GM19397 (cell line): ENCODE data around the gene CFAP46.
"Not testable (repeated sequence)": the region's sequence is repeated elsewhere in the genome, so short reads cannot be mapped to it uniquely, and the experiment has no call there.

ENCODE experiments used
- ATAC-seq: cut with Tn5 transposase; IDR thresholded peaks from one replicate; pipeline ENCODE4 v1.9.1; 2021; ENCODE audit warnings: mild to moderate bottlenecking, moderate library complexity; ENCODE audit not compliant: unreplicated experiment

The CFAP46 gene

DNA sequence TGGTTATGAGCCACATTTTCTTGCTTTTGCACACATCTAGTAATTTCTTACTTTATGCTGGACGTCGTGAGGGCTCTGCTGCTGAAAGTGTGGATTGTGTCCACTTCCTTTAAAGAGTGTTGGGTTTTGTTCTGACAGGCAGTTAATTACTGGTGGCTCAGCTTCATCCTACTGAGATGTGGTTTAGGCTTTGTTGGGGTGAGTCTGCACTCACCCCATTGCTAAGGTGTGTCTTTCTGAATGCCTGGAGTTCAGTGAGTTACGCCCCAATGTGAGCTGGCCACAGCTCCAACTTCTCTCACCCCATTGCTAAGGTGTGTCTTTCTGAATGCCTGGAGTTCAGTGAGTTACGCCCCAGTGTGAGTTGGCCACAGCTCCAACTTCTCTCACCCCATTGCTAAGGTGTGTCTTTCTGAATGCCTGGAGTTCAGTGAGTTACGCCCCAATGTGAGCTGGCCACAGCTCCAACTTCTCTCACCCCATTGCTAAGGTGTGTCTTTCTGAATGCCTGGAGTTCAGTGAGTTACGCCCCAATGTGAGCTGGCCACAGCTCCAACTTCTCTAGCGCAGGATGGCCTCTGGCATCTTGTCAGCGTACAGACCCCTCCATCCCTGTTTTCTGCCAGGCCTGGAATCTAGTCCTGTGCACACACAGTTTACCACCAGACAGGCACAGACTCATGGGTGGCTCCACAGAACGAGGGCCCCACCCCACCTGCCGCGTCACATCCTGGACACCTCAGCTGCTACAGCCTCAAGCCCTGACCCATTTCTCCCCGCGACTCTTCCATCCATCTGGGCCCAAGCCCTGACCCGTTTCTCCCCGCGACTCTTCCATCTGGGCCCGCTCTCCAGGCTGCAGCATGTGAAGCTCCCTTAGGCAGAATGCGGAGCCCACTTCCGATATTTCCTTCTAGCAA lies 39.5 kb downstream of the CFAP46 start:
- ATAC-seq = not testable (repeated sequence)

DNA sequence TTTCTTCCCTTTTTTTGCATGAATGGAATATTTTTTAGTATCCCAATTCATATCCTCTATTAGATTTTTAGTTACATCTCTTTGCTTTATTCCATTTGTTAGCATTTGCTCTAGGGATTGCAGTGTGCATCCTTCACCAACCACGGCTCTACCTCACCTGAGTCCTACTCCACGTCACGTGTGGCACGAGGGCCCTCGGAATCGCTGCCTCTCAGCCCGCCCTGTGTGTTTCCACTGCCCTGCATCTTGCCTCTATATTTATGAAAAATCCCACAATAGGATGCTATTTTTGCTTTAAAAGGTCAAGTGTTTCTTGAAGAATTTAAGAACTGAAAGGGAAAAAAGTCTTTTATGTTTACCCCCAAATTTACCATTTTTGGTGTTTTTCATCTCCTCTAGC lies 41.0 kb downstream of the CFAP46 start:
- ATAC-seq = no peak

DNA sequence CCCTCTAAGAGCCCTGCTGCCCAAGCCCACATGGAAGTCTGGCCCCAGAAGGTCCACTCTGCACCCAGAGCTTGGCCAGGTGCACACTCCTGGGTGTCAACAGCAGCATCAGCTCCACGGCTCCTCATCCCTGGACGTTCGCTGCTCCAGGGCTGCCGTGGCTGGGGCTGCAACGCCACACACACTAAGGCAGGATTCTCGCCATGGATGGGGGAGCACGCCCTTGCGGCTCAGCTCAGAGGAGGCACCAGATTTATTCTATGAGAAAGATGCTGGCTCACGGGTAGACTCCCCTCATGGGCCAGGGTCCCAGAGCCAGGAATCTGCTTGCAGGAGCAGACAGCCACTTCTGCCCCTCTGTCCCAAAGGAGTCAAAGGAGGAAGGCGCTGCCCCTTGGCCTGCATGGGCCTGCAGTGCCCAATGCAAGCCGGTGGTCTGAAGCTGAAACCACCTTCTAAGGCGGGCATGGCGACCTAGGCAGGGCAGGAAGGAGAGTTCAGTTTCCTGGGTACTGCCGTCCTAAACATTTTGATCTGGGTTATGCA lies 42.1 kb downstream of the CFAP46 start:
- ATAC-seq = no peak

DNA sequence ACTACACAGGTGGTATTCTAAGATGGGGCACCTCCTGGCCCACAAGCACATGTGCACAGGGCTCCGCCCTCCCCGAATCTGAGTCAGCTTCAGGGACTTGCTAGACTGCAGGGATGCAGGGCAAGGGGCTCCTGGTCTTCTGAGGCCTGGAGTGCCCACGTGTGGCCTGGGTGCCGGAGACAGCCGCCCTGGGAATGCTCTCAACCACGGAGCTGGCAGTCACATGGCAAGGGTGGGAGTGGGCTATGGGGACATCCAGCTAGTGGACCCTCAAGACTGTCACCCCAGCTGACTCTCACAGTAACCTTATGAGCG lies 42.7 kb downstream of the CFAP46 start:
- ATAC-seq = no peak

DNA sequence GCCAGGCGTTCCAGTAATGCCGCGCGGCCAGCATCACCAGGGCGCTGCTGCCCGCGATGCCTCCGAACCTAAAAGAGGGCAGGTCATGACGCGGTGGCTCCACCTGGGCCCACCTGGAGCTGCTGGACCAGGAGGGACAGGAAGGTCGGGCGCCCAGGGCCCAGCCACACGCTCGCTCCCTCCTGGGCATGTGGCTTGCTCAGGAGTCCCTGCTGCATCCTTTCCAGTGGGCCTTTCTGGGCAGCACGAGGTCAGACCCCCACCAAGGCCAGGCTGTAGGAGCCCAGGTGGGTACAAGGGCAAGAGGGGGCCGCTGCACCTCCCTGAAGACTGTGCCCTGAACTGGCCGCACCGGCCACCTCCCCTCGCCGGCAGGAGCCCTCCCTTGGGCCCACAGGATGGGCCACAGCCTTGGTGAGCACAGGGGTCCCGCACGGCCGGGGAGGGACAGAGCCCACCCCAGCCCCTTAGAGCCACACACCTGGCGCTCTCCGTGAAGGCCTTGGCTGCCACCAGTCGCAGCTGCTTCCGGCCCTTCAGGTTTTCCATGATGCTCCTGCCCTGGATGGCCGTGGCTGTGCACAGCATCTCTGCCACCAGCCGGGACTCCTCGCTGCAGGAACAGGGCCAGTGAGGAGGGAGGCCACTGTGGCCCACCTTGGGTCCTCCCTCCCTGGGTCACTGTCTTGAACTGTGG lies 43.2 kb downstream of the CFAP46 start:
- no peak for ATAC-seq

DNA sequence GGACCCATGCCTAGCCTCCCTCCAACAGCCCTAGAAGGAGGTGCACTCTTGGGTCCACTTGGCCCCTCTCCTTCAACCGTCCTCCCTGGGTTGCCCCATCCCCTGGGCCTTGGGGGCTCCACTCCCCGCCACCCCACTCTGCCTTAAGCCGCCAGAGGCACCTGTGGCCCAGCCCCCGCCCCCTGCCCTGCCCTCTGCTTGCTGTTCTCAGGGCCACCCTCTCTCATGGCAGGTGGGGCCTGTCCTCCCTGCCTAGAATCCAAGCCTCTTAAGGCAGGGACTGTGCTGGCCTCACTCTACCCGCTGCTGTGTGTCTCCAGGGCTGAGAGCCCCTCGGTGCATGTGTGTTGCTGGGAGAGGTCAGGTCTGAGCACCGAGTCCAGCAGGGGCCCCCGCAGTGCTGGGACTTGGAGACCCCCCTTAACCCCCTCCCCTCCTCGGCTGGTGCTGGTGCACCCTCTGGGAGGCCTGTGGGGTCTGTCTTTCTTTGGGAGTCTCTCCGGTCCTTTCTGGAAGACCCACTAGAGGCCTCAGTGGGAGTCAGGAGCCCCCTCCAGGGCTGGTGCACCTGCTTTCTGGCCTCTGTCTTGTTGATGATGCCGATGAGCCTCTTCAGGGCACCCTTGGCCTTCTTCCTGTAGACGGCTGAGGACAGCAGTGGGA lies 43.8 kb downstream of the CFAP46 start:
- no peak for ATAC-seq

DNA sequence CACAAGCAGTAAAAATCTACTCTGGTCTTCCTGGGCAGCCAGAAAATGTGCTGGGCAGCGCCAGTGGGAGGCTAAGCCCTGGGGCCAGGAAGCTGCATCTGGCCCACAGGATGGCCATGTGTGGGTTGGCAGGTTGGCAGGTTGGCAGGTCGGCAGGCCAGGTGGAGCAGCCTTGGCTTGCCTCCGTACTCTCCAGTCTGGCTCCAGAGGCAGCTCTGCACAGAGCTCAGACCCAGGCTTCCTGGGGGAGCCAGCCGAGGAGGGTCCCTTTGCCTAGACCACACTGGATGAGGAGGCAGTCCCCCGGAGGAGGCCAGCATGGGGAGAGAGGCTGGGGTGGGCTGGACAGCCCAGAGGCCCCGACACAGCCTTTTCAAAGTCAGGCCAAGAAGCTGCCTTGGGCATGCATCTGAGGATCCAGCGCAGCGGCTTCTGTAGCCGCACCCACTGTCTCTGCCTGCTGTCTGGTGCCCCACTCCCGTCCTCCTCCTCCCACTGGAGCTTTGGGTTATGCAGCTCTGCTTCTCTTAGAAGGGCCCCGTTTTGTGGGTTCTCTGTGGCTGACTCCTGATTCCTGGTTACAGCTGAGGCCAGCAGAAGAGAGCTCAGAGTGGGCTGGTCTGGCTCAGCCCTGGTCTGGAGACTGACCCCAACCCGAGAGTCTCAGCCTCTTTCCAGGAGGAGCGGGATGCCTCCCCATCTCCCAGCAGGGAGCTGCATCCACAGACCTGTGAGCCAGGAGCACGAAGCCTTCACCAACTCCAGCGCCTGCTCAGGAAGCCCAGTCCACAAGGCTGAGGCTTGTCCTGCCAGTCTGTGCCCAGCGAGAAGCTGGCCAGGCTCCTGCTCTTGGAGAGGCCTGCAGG lies 44.6 kb downstream of the CFAP46 start:
- ATAC-seq = no peak

DNA sequence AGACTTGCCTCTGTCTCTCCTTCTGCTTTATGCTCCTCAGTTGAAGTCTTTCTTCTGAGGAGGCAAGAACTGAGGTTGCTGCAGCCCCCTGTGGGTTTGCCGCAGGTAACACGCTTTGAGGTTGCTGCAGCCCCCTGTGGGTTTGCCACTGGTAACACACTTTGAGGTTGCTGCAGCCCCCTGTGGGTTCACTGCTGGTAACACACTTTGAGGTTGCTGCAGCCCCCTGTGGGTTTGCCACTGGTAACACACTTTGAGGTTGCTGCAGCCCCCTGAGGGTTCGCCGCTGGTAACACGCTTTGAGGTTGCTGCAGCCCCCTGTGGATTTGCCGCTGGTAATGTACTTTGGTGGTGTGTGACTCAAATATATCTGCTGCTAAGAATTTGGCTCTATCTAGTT lies 48.6 kb downstream of the CFAP46 start:
- not testable (repeated sequence) for ATAC-seq

DNA sequence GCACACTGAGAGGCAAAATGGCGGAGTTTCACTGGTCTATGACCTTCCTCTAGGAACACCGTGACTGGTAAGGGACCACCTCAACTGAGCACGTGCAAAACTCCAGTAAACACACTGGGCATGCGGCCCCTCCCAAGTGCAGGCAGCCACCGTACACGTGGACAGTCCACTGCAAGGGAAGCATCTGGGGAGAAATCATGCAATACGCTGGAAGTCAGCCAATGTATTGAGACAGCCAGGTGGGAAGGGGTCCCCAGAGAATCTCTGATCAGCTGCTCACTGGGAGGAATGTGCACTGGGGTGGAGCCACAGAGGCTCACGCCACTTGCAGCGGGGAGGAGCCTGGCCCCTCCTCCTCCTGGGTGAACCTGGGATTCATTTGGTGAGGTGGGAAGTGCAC lies 49.3 kb downstream of the CFAP46 start:
- no peak for ATAC-seq

DNA sequence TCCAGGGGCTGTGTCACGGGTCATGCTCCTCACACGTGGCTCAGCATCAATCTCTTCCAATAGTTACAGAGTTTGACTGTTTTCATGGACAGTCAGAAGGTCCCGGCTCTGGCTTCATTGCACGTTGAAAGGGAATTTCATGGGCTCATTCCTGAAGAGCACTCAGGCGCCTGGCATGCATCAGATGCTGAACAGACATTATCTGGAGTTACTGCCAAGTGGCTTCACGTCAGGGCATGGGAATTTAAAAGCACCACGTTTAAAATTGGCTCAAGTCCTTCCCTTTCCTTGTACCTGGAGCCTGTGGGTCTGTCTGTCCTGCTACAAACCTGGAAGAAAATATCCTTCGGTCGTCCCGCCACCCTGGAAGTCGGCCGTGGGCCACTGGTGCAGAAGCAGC lies 50.4 kb downstream of the CFAP46 start:
- ATAC-seq = no peak

DNA sequence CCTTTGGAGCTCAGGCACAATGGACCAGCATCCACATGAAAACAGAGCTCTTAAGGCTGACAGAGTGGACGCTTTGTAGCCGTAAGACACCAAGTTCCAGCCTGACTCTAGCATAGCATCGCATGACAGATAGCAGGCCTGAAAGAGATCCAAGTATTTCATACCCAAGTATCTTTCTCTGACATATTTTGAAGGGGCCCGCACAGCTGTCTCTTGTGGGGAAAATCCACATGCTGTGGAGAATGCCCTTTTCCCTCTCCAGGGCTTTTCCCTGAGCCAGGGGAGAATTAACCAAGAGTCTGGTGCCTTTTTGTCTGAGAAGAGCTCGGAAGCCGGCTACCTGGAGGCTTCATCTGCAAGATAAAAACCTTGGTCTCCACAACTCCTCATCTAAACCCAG lies 51.0 kb downstream of the CFAP46 start:
- no peak for ATAC-seq

DNA sequence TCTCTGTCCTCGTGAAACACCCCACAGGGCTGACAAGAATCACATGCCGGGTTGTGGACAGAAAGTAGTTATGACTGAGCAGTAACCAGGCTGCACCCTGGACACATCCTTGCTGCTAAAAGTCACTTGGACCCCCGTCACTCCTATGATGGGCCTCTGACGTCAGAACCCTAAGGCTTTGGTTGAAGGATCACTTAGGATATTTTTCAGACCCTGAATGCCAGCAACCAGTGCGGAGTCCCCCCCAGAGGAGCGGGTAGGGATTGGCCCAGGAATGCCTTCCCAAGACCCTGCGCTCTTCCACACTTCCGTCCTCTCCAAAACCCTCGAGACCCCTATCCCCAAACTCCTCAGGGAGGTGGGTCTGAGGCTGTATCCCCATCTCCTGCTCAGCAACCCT lies 52.1 kb downstream of the CFAP46 start:
- no peak for ATAC-seq

DNA sequence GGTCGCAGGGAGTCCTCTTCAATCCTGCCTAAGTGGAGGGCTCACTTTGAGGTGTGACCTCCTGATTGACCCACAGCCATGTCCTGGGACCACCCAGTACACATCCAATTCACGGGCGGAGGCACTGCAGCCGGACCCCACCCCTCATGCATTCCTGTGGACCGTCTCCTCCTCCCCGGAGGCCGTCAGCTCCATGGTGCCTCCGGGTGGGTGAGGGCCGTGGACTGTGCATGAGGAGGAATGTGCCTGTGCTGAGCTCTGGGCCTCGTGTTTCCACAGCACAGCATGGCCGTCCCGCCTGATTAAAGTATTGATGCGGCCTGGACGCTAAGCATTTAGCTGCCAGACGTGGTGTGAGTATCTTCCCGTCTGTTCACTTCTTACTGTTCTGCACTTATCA lies 52.8 kb downstream of the CFAP46 start:
- no peak for ATAC-seq

DNA sequence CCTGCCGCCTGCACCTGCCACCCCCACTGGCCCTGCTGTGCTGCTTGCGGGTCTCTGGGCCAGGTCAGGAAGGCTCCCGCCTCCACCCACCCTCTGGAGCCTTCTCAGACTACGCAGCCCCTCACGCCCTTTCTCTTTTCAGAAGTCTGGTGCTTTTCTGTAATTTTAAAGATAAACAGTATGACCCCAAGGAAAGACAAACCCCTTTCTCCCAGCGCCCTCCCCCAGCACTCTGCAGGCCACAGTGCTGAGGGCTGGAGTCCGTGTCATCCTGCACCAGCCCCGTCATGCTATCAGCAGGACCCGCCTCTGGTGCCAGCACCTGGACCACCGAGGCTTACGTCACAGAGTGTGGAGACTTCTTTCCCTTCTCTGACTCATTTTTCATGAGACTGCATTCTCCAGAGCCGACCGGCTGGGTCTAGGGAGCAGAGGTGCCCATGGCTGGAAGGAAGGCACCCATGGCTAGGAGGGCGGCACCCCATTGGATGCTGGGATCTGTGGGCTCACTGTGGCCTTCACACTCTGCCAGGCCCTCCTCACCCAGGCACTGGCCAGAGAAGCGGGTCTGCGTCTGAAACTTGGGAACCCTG lies 53.4 kb downstream of the CFAP46 start:
- ATAC-seq = no peak

DNA sequence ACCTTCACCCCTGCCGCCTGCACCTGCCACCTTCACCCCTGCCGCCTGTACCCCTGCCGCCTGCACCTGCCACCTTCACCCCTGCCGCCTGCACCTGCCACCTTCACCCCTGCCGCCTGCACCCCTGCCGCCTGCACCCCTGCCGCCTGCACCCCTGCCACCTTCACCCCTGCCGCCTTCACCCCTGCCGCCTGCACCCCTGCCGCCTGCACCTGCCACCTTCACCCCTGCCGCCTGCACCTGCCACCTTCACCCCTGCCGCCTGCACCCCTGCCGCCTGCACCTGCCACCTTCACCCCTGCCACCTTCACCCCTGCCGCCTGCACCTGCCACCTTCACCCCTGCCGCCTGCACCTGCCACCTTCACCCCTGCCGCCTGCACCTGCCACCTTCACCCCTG lies 53.9 kb downstream of the CFAP46 start:
- not testable (repeated sequence) for ATAC-seq

DNA sequence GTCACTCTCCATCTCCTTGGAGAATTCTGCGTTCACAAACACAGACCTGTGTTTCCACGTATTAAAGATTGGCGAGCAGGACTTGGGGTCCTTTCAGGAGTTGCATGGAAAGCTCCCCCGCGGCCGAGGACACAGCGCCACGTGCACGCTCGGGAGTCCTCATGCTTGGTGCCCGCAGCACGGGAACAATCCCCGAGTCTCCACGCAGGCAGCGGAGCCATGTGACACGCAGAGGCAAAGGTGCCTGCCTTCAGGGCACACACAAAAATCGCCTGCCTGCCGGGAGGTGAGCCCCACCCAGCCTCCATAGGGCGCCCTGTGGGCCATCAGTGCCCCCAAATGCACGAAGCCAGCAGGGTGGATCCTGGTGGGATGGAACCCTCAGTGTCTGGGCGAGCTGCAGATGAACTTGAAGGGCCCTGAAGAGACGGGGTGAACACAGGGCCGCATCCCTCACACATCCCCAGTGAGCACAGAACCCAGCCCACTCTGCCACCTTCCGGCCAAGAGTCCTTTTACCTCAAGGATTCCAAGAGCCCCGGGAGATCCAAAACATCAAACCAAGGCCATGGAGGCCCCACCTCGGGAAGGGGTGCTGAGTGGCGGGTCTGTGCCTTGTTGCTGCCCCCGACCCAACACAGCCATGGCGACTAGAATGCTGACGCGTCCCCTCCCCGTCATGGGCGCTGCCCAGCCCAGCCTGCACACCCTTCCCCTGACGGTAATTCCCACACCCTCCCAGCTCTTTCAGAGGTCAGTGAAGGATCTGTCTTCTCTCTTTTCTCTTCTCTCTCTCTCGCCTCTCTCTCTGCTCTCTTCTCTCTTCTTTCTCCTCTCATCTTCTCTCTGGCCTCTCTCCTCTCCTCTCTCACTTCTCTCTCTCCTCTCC lies 55.9 kb downstream of the CFAP46 start:
- no peak for ATAC-seq

DNA sequence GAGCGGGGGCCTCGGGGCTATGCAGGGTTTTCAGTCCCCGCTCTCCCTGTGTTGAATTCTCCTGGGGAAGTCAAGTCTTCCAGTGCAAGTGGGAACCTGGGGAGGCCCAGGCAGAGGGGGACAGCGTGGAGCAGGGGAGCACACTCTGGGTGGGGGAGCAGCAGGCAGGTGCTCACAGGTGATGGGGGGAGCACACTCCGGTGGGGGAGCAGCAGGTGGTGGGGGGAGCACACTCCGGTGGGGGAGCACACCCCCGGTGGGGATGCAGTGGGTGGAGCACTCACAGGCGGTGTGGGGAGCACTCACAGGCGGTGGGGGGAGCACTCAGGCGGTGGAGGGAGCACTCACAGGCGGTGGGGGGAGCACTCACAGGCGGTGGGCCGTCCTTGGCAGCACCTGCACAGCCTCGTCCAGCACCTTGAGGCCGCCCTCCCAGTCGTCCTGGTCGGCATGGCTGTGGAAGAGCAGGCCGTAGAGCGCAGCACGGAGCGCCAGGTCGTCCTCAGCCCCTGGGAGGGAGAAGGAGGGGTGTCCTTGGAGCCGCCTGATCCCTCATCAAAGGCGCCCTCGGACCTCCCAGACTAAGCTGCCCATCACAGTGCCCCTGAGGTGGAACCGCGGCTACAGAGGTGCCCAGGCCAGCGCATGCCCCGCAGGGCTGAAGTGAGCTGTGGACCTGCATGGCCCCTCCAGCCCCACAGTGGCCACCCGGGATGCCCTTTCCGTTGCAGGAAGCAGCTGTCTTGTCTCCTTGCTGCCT lies 56.7 kb downstream of the CFAP46 start:
- no peak for ATAC-seq

DNA sequence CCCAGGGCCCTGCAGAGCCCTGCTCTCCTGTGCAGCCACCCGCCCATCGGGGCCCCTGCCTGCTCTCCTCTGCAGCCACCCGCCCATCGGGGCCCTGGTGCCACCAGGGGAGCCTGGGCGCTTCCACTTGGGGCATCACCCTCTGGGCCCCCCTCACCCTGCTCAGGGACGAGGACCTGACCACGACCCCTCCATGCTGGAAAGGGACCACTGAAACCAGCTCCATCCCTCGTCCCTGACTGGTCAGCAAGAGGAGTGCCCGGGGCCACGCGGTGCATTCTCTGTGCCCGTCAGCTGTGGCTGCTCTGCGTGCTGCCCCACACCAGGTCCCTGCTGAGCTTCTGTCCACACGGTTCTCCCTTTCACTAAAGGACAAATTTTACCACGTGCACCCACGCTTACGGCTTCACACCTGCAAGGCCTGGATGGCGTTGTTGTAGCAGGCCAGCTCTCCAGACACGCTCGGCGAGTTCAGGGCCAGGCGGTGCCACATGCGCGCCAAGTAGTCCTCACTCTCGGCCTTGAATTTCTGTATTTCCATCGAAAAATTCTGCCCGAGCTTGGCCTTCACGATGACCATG lies 57.6 kb downstream of the CFAP46 start:
- ATAC-seq = no peak
